ENCODE measurements around the gene TIMM50. TPM values are rescaled to one million over a fixed set of nuclear protein-coding genes. Genes with fewer than 3 reads are reported as not detected.
"Not testable (repeated sequence)": the region's sequence is repeated elsewhere in the genome, so short reads cannot be mapped to it uniquely, and the experiment has no call there.

TIMM50 gene
- total RNA-seq, 4 donors from 2014 or later: 21.7 to 54.0 (median 33.5) TPM

- Histone ChIP-seq H3K4me3 (no peak overlapping the region), H3K36me3 (peaks cover 0 to 6% (median under 1%) of the 10 kb centered on the region in 4 donors), H3K27ac (no peak overlapping the region), H3K4me1 (peaks cover 13 to 41% (median 28%) of the 10 kb centered on the region in 4 donors), H3K9me3 (no peaks in the 10 kb centered on the region), H3K27me3 (no peaks in the 10 kb centered on the region)
- no peak for DNase-seq
- in situ Hi-C loops (cut with MboI; ENCODE audit: low pct_ligation_motif_present in 1 of 4, low pct_unique_long_range_greater_than_20kb in 1 of 4, low sequenced_read_pairs in 3 of 4): loop anchor here in 2 of 4 donors (10.0 to 25.0 kb wide), 2 partner anchors 87 to 89 kb away; partner anchors contain the start of genes EID2B (in 2 of the 2) and EID2 (in 1 of the 2)
- WGBS, 2 donors (ENCODE audit: low coverage in 1 of 2): 67 to 69% methylated on average over 3 of the region's 3 CpGs
- TF ChIP-seq POLR2A (IDR thresholded peaks at IDR 0.05): no peak
- TF ChIP-seq, protein P1, sequence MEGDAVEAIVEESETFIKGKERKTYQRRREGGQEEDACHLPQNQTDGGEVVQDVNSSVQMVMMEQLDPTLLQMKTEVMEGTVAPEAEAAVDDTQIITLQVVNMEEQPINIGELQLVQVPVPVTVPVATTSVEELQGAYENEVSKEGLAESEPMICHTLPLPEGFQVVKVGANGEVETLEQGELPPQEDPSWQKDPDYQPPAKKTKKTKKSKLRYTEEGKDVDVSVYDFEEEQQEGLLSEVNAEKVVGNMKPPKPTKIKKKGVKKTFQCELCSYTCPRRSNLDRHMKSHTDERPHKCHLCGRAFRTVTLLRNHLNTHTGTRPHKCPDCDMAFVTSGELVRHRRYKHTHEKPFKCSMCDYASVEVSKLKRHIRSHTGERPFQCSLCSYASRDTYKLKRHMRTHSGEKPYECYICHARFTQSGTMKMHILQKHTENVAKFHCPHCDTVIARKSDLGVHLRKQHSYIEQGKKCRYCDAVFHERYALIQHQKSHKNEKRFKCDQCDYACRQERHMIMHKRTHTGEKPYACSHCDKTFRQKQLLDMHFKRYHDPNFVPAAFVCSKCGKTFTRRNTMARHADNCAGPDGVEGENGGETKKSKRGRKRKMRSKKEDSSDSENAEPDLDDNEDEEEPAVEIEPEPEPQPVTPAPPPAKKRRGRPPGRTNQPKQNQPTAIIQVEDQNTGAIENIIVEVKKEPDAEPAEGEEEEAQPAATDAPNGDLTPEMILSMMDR (IDR thresholded peaks at IDR 0.05): no peak
- intact Hi-C loops (cut with DNase I; ENCODE audit: low total_unique reads): no loop called here
Observed at GRCh38 chr19:39448271-39448670, 32.4 kb upstream of the TIMM50 start.

DNA sequence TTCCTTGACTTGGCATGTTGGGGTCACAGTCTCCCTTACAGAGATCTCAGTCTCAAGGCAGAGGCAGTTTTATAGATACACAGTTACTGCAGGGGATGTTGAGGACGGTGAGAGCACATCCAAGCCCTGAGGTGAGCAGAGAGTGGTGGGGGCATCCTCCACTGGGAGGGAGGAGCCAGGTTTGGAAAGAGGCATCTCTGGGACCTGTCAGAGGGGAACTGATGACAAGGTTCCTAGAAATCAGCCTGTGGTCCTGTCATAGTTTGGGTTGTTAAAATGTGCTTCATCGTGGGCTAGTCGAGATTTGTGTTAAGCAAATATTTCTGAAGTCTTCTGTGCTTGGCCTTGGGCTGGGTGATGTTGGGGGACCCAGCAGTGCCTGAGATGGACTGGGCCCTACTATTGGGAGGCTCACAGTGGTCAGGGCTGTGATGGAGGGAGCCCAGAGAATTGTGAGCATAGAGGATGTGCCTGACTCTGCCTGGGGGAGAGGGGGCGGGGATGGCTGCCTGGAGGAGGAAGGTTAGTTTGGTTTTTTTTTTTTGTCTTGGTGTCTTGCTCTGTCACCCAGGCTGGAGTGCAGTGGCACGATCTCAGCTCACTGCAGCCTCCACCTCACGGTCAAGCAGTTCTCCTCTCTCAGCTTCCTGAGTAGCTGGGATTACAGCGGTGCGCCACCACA lies 31.4 kb upstream of the TIMM50 start:
- H3K27me3 ChIP-seq: no peaks in the 10 kb centered on the region
- intact Hi-C loops (cut with DNase I; ENCODE audit: low total_unique reads) (no loop called here), in situ Hi-C loops (cut with MboI; ENCODE audit: low pct_ligation_motif_present in 1 of 4, low pct_unique_long_range_greater_than_20kb in 1 of 4, low sequenced_read_pairs in 3 of 4) (loop anchor here in 2 of 4 donors (10.0 to 25.0 kb wide), 2 partner anchors 86 to 88 kb away; partner anchors contain the start of genes EID2B (in 2 of the 2) and EID2 (in 1 of the 2))
- no peak for DNase-seq
- 40 to 73% methylated on average over 1 to 8 of the region's 8 CpGs for WGBS, 2 donors (ENCODE audit: low coverage in 1 of 2)
- peaks cover 0 to 12% (median 5%) of the 10 kb centered on the region in 4 donors for H3K36me3 ChIP-seq
- H3K4me3 ChIP-seq: no peak overlapping the region
- H3K27ac ChIP-seq: no peak overlapping the region
- no peak for TF ChIP-seq EP300 (IDR thresholded peaks at IDR 0.05; ENCODE audit: low read depth)
- TF ChIP-seq, protein P1 (IDR thresholded peaks at IDR 0.05): no peak
- TF ChIP-seq POLR2AphosphoS5 (IDR thresholded peaks at IDR 0.05): no peak
- no peak for TF ChIP-seq POLR2A (IDR thresholded peaks at IDR 0.05)
- H3K9me3 ChIP-seq: no peaks in the 10 kb centered on the region
- H3K4me1 ChIP-seq: peaks cover 11 to 38% (median 27%) of the 10 kb centered on the region in 4 donors

DNA sequence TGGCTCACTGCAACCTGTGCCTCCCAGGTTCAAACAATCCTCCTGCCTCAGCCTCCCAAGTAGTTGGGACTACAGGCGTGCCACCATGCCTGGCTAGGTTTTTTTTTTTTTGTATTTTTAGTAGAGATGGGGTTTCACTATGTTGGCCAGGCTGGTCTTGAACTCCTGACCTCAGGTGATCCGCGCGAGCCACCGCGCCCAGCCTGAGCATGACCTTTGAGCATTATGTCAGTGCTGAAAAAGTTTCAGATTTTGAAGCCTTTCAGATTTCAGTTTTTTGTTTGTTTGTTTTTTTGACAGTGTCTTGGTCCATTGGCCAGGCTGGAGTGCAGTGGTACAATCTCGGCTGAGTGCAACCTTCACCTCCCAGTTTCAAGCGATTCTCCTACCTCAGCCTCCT lies 29.4 kb upstream of the TIMM50 start:
- 90 to 94% methylated on average over 3 to 8 of the region's 8 CpGs for WGBS, 2 donors (ENCODE audit: low coverage in 1 of 2)
- H3K27ac ChIP-seq; H3K27me3 ChIP-seq; intact Hi-C loops (cut with DNase I; ENCODE audit: low total_unique reads); in situ Hi-C loops (cut with MboI; ENCODE audit: low pct_ligation_motif_present in 1 of 4, low pct_unique_long_range_greater_than_20kb in 1 of 4, low sequenced_read_pairs in 3 of 4); DNase-seq; H3K9me3 ChIP-seq; H3K4me3 ChIP-seq: not testable (repeated sequence)
- Histone ChIP-seq H3K36me3 (peaks cover 0 to 21% (median 6%) of the 10 kb centered on the region in 4 donors), H3K4me1 (peaks cover 8 to 30% (median 22%) of the 10 kb centered on the region in 4 donors)

DNA sequence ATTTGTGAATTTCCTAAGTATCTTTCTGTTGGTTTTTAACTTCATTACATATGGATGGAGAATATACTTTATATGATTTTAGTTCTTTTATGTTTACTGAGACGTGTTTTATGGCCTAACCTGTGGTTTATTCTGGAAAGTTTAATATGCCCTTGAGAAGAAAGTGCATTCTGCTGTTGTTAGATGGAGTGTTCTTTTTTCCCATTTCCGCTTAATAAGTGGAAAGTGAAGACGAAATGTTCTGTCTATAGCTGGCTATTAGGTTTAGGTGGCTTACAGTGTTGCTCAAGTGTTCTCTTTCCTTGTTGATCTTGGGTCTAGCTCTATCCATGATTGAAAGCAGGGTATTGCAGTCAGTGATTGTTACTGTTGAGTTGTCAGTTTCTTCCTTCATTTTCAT lies 17.2 kb upstream of the TIMM50 start:
- WGBS, 2 donors (ENCODE audit: low coverage in 1 of 2): 68 to 90% methylated on average over 3 of the region's 3 CpGs
- in situ Hi-C loops (cut with MboI; ENCODE audit: low pct_ligation_motif_present in 1 of 4, low pct_unique_long_range_greater_than_20kb in 1 of 4, low sequenced_read_pairs in 3 of 4): no loop called here

More for the DNA sequence above, 17.2 kb upstream of the TIMM50 start:
- H3K4me3 ChIP-seq: no peak overlapping the region
- H3K27me3 ChIP-seq: no peaks in the 10 kb centered on the region
- H3K27ac ChIP-seq: no peak overlapping the region
- H3K9me3 ChIP-seq: no peaks in the 10 kb centered on the region
- no peaks in the 10 kb centered on the region for H3K4me1 ChIP-seq
- H3K36me3 ChIP-seq: peaks cover 0 to 69% (median 30%) of the 10 kb centered on the region in 4 donors
- intact Hi-C loops (cut with DNase I; ENCODE audit: low total_unique reads): no loop called here
- no peak for DNase-seq
- TF ChIP-seq EP300 (IDR thresholded peaks at IDR 0.05; ENCODE audit: low read depth) (no peak), POLR2AphosphoS5 (IDR thresholded peaks at IDR 0.05) (no peak), POLR2A (IDR thresholded peaks at IDR 0.05) (no peak)
- TF ChIP-seq, protein P1 (IDR thresholded peaks at IDR 0.05): no peak
